BLaER1 treated with 17β-estradiol and CSF1 and Interleukin-3, amounts not matched to agents 10 nM and 100 nM (cell line): ENCODE measurements around the gene SLC37A1.

Experiments used
- H3K27ac ChIP-seq, 11 experiments: shearing (Covaris generic); formaldehyde crosslinking; 2 replicates each; pipeline ENCODE4 v1.8.1; 2022
- H3K27me3 ChIP-seq, 11 experiments: shearing (Covaris generic); formaldehyde crosslinking; 2 replicates each; pipeline ENCODE4 v1.8.1; 2022
- H3K36me3 ChIP-seq, 11 experiments: shearing (Covaris generic); formaldehyde crosslinking; 2 replicates each; pipeline ENCODE4 v1.8.1; 2022
- H3K4me1 ChIP-seq, 10 experiments: shearing (Covaris generic); formaldehyde crosslinking; 2 replicates each; pipeline ENCODE4 v1.8.1; 2022
- H3K4me2 ChIP-seq, 11 experiments: shearing (Covaris generic); formaldehyde crosslinking; 2 replicates each; pipeline ENCODE4 v1.8.1; 2022
- H3K4me3 ChIP-seq, 10 experiments: shearing (Covaris generic); formaldehyde crosslinking; 2 replicates each; pipeline ENCODE4 v1.8.1; 2022
- H3K9ac ChIP-seq, 11 experiments: shearing (Covaris generic); formaldehyde crosslinking; 2 replicates each; pipeline ENCODE4 v1.8.1; 2022
- H3K9me3 ChIP-seq, 11 experiments: shearing (Covaris generic); formaldehyde crosslinking; replicated peaks in 1 of 11; 2 replicates each; pipeline ENCODE4 v1.8.1; 2022
- H4K20me1 ChIP-seq, 11 experiments: shearing (Covaris generic); formaldehyde crosslinking; 2 replicates each; pipeline ENCODE4 v1.8.1; 2022
- Cebpa-rat ChIP-seq, 11 experiments: shearing (Covaris generic); IDR thresholded peaks; 2 replicates each; pipeline ENCODE4 v1.8.1; 2022

Gene SLC37A1

DNA sequence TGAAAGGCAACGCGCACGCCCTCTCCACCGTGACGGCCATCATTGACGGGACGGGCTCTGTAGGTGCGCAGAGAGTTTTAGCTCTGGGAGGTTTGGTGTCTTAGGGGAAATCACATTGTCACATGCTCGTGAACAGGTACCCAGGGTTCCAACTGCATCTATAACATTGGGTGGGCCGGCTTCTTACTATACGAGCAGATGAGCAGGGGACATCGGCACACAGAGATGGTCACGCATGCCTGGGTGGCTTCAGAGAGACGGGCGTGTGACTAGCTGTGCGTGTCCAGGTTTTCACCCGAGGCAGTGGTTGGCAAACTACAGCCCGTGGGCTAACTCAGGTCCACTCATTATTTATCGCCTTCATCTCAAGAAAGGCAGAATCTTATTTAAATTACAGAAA lies 54.7 kb downstream of the SLC37A1 start:
- Histone ChIP-seq H3K9me3 (no peaks in the 10 kb centered on the region), H3K4me3 (no peak overlapping the region), H3K4me2 (peak overlapping the region in 6 of 11 experiments; percentile 22 to 54 (median 36); a peak in 10 of 22 replicates), H3K27ac (no peak overlapping the region), H3K27me3 (no peaks in the 10 kb centered on the region), H3K36me3 (peaks cover 0 to 75% (median 41%) of the 10 kb centered on the region in 11 experiments; a peak in 11 of 22 replicates), H4K20me1 (peaks cover 0 to 6% (median 0%) of the 10 kb centered on the region in 11 experiments; a peak in 2 of 22 replicates), H3K9ac (no peak overlapping the region), H3K4me1 (peaks cover 9 to 33% (median 20%) of the 10 kb centered on the region in 10 experiments; a peak in 19 of 20 replicates)
- TF ChIP-seq Cebpa-rat (IDR thresholded peaks at IDR 0.05), result no peak

- Histone ChIP-seq H3K36me3 (peaks cover 0 to 75% (median 34%) of the 10 kb centered on the region in 11 experiments; a peak in 11 of 22 replicates), H3K4me3 (no peak overlapping the region), H3K27me3 (no peaks in the 10 kb centered on the region), H3K9me3 (no peaks in the 10 kb centered on the region), H3K4me2 (peak overlapping the region in 5 of 11 experiments; percentile 22 to 54 (median 42); a peak in 8 of 22 replicates), H3K27ac (no peak overlapping the region), H3K4me1 (peaks cover 8 to 26% (median 15%) of the 10 kb centered on the region in 10 experiments; a peak in 17 of 20 replicates), H4K20me1 (peaks cover 0 to 6% (median 0%) of the 10 kb centered on the region in 11 experiments; a peak in 2 of 22 replicates), H3K9ac (no peak overlapping the region)
- TF ChIP-seq Cebpa-rat (IDR thresholded peaks at IDR 0.05), result no peak
These were observed 55.4 kb downstream of the SLC37A1 start for GRCh38 chr21:42568866-42569731.

GRCh38 chr21:42569732-42570301 lies 56.2 kb downstream of the SLC37A1 start:
- H3K4me3 ChIP-seq, result no peak overlapping the region
- H3K4me1 ChIP-seq, result peaks cover 8 to 24% (median 15%) of the 10 kb centered on the region in 10 experiments; a peak in 17 of 20 replicates
- H4K20me1 ChIP-seq, result peaks cover 0 to 6% (median 0%) of the 10 kb centered on the region in 11 experiments; a peak in 2 of 22 replicates
- H3K9me3 ChIP-seq, result peaks cover 0 to 1% (median 0%) of the 10 kb centered on the region in 11 experiments; a peak in 1 of 22 replicates
- no peak overlapping the region for H3K27ac ChIP-seq
- peak overlapping the region in 2 of 11 experiments; percentile 32 to 53; a peak in 3 of 22 replicates for H3K4me2 ChIP-seq
- peaks cover 0 to 76% (median 33%) of the 10 kb centered on the region in 11 experiments; a peak in 12 of 22 replicates for H3K36me3 ChIP-seq
- no peak overlapping the region for H3K9ac ChIP-seq
- no peak for TF ChIP-seq Cebpa-rat (IDR thresholded peaks at IDR 0.05)
- no peaks in the 10 kb centered on the region for H3K27me3 ChIP-seq

GRCh38 chr21:42570362-42570761 lies 56.7 kb downstream of the SLC37A1 start:
- no peak overlapping the region for H3K9ac ChIP-seq
- H3K4me1 ChIP-seq, result peaks cover 8 to 24% (median 15%) of the 10 kb centered on the region in 10 experiments; a peak in 17 of 20 replicates
- peak overlapping the region in 2 of 11 experiments; percentile 32 to 53; a peak in 4 of 22 replicates for H3K4me2 ChIP-seq
- H3K27ac ChIP-seq, result no peak overlapping the region
- no peak overlapping the region for H3K4me3 ChIP-seq
- peaks cover 0 to 76% (median 35%) of the 10 kb centered on the region in 11 experiments; a peak in 12 of 22 replicates for H3K36me3 ChIP-seq
- no peak for TF ChIP-seq Cebpa-rat (IDR thresholded peaks at IDR 0.05)
- H3K9me3 ChIP-seq, result peaks cover 0 to 7% (median 4%) of the 10 kb centered on the region in 11 experiments; a peak in 12 of 22 replicates
- peaks cover 0 to 6% (median 0%) of the 10 kb centered on the region in 11 experiments; a peak in 2 of 22 replicates for H4K20me1 ChIP-seq
- no peaks in the 10 kb centered on the region for H3K27me3 ChIP-seq

- Histone ChIP-seq H3K9me3 (peaks cover 3 to 11% (median 9%) of the 10 kb centered on the region in 11 experiments), H3K36me3 (peaks cover 2 to 76% (median 41%) of the 10 kb centered on the region in 11 experiments; a peak in 15 of 22 replicates), H3K27ac (no peak overlapping the region), H3K4me2 (peak overlapping the region in 2 of 11 experiments; percentile 32 to 53; a peak in 5 of 22 replicates), H3K9ac (no peak overlapping the region), H3K4me1 (peaks cover 8 to 19% (median 15%) of the 10 kb centered on the region in 10 experiments; a peak in 17 of 20 replicates), H3K4me3 (no peak overlapping the region), H3K27me3 (no peaks in the 10 kb centered on the region), H4K20me1 (peaks cover 0 to 6% (median 0%) of the 10 kb centered on the region in 11 experiments; a peak in 2 of 22 replicates)
- no peak for TF ChIP-seq Cebpa-rat (IDR thresholded peaks at IDR 0.05)
These were observed 57.3 kb downstream of the SLC37A1 start for GRCh38 chr21:42570841-42571387.

DNA sequence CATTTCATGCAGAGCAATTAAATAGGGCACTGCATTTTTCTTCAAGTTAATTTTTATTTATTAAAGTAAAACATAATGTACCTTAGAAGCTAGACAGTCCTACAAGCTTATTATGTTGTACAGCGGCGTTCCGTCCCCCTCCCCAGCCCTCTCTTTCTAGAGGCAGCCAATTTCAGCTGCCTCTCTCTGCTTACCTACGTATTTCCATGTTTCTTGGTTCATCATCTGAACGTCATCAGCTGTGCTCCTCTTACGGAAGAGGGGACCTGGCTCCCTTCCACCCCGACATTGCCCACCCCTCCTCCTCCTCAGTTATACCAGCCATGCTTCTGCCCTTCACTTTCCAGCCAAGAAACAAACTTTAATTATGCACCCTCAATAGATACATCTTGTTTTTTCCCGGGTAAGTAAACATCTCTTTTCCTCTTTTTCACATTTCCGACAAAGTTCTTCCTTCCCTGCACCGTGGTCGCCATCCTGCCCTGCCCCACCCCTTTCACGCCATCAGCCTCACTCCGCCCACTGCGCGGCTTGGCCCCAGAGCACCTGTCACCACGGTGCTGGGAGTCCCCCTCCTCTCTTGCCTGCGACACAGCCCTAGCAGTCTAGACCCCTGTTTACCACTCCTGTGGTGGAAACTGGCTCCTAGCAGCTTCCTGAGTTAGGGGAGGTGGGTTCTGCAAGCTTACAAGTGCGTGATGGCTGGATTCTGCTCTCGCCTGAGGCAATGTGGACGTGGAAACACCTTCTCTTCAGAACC lies 57.9 kb downstream of the SLC37A1 start:
- H3K4me1 ChIP-seq, result peaks cover 8 to 15% (median 12%) of the 10 kb centered on the region in 10 experiments; a peak in 16 of 20 replicates
- TF ChIP-seq Cebpa-rat (IDR thresholded peaks at IDR 0.05), result no peak
- peaks cover 9 to 17% (median 16%) of the 10 kb centered on the region in 11 experiments for H3K9me3 ChIP-seq
- H3K4me3 ChIP-seq, result no peak overlapping the region
- no peaks in the 10 kb centered on the region for H3K27me3 ChIP-seq
- no peak overlapping the region for H3K27ac ChIP-seq
- H3K4me2 ChIP-seq, result no peak overlapping the region
- no peak overlapping the region for H3K9ac ChIP-seq
- peaks cover 5 to 79% (median 47%) of the 10 kb centered on the region in 11 experiments; a peak in 16 of 22 replicates for H3K36me3 ChIP-seq
- H4K20me1 ChIP-seq, result peaks cover 0 to 6% (median 0%) of the 10 kb centered on the region in 11 experiments; a peak in 2 of 22 replicates

- Histone ChIP-seq H3K4me1 (peaks cover 8 to 12% (median 10%) of the 10 kb centered on the region in 10 experiments; a peak in 16 of 20 replicates), H3K27me3 (no peaks in the 10 kb centered on the region), H3K9me3 (peaks cover 17 to 31% (median 26%) of the 10 kb centered on the region in 11 experiments), H3K4me2 (no peak overlapping the region), H3K36me3 (peaks cover 12 to 80% (median 62%) of the 10 kb centered on the region in 11 experiments; a peak in 18 of 22 replicates), H3K4me3 (no peak overlapping the region), H4K20me1 (peaks cover 0 to 6% (median 0%) of the 10 kb centered on the region in 11 experiments; a peak in 2 of 22 replicates), H3K9ac (no peak overlapping the region), H3K27ac (no peak overlapping the region)
- TF ChIP-seq Cebpa-rat (IDR thresholded peaks at IDR 0.05), result no peak
These were observed 59.3 kb downstream of the SLC37A1 start for GRCh38 chr21:42572906-42573495.
